Tibial nerve (tissue), 4 donors: Measurements from ENCODE around the gene BDKRB2. TPM values are rescaled to one million over a fixed set of nuclear protein-coding genes. Genes with fewer than 3 reads are reported as not detected.

Experiments
- DNase-seq, 2 donors: peaks; one replicate each; pipeline ENCODE4 v3.0.0-alpha.2; 2019; ENCODE audit warnings: low spot score in 2 of 2
- H3K27ac ChIP-seq, 4 donors: fragments of 200-600 bp; sonication (generic) in 3 of 4; one replicate each; pipeline ENCODE4 v1.5.1; 2017 to 2019; ENCODE audit warnings: mild to moderate bottlenecking in 1 of 4
- H3K27me3 ChIP-seq, 2 donors: fragments of 200-600 bp; sonication (generic) in 1 of 2; one replicate each; pipeline versions ENCODE4 v1.5.1 to v1.6.0; 2017 to 2019
- H3K36me3 ChIP-seq, 3 donors: fragments of 200-600 bp; sonication (generic); one replicate each; pipeline ENCODE4 v1.5.1; 2018 to 2019
- H3K4me1 ChIP-seq, 4 donors: fragments of 200-600 bp; sonication (generic) in 3 of 4; one replicate each; pipeline ENCODE4 v1.5.1; 2017 to 2019
- H3K4me3 ChIP-seq, 4 donors: fragments of 200-600 bp; sonication (generic) in 3 of 4; one replicate each; pipeline ENCODE4 v1.5.1; 2017 to 2019; ENCODE audit warnings: mild to moderate bottlenecking in 1 of 4, moderate library complexity in 1 of 4
- H3K9me3 ChIP-seq, 4 donors: fragments of 200-600 bp; sonication (generic) in 3 of 4; one replicate each; pipeline ENCODE4 v1.5.1; 2017 to 2019
- EP300 ChIP-seq, 2 donors: sonication (generic); formaldehyde crosslinking; IDR thresholded peaks; one replicate each; pipeline ENCODE4 v1.6.1; 2017; ENCODE audit warnings: antibody characterized with exemption in 2 of 2, mild to moderate bottlenecking in 1 of 2
- POLR2A ChIP-seq, 2 donors: fragments of 450-650 bp; IDR thresholded peaks; one replicate each; pipeline ENCODE4 v1.6.1; 2017; ENCODE audit warnings: antibody characterized with exemption in 2 of 2, mild to moderate bottlenecking in 2 of 2, moderate library complexity in 2 of 2
- WGBS, 2 donors: methylation state at CpG; one replicate each; pipeline ENCODE4 v1.1.5; 2018; 5-methylcytosine and 5-hydroxymethylcytosine counted together
- total RNA-seq, 4 donors: library from RNA; depleted of rRNA; stranded (reverse); fragments of >200 nt; gene quantifications; one replicate each; pipeline ENCODE4 v1.1.0, GENCODE V29; 2016
- TF ChIP-seq, protein P1 (sequence below), 5 experiments: fragments of 200-600 bp in 3 of 5; fragments of 450-650 bp in 2 of 5; sonication (generic) in 3 of 5; IDR thresholded peaks; one replicate each; pipeline ENCODE4 v1.5.1; 2016 to 2019; ENCODE audit warnings: antibody characterized with exemption in 5 of 5, mild to moderate bottlenecking in 3 of 5, moderate library complexity in 2 of 5

Gene BDKRB2
- total RNA-seq, 4 donors from 2014 or later = 10.5 to 26.8 (median 18.4) TPM

DNA sequence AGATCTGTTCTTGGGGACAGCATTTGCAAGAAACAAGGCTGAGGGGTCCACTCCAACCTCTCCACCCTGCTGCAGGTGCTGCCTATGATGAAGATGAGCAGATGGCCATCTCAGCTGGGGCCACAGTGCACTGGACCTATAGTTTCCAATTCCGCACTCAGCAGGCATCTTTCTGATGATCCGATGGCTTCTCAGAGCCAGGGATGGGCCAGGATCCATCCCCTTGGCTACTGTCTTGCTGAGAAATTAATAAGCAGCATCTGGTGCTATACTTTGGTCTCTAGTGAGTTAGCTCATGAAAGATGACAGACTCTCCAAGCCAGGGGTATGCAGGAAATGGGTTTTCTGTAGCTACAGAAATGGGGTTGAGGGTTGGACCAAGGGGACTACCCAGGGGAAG lies 33.0 kb downstream of the BDKRB2 start:
- TF ChIP-seq POLR2A (IDR thresholded peaks at IDR 0.05) = no peak
- no peak for TF ChIP-seq EP300 (IDR thresholded peaks at IDR 0.05)
- TF ChIP-seq, protein P1, sequence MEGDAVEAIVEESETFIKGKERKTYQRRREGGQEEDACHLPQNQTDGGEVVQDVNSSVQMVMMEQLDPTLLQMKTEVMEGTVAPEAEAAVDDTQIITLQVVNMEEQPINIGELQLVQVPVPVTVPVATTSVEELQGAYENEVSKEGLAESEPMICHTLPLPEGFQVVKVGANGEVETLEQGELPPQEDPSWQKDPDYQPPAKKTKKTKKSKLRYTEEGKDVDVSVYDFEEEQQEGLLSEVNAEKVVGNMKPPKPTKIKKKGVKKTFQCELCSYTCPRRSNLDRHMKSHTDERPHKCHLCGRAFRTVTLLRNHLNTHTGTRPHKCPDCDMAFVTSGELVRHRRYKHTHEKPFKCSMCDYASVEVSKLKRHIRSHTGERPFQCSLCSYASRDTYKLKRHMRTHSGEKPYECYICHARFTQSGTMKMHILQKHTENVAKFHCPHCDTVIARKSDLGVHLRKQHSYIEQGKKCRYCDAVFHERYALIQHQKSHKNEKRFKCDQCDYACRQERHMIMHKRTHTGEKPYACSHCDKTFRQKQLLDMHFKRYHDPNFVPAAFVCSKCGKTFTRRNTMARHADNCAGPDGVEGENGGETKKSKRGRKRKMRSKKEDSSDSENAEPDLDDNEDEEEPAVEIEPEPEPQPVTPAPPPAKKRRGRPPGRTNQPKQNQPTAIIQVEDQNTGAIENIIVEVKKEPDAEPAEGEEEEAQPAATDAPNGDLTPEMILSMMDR (IDR thresholded peaks at IDR 0.05) = no peak
- peaks cover 0 to 50% (median 0%) of the 10 kb centered on the region in 3 donors for H3K36me3 ChIP-seq
- H3K9me3 ChIP-seq = peaks cover 0 to 1% (median 0%) of the 10 kb centered on the region in 4 donors
- H3K4me1 ChIP-seq = peaks cover 0 to 12% (median 0%) of the 10 kb centered on the region in 4 donors
- H3K4me3 ChIP-seq = no peak overlapping the region
- H3K27ac ChIP-seq = no peak overlapping the region
- no peak for DNase-seq
- 95 to 97% methylated on average over 2 of the region's 2 CpGs for WGBS, 2 donors
- no peaks in the 10 kb centered on the region for H3K27me3 ChIP-seq

DNA sequence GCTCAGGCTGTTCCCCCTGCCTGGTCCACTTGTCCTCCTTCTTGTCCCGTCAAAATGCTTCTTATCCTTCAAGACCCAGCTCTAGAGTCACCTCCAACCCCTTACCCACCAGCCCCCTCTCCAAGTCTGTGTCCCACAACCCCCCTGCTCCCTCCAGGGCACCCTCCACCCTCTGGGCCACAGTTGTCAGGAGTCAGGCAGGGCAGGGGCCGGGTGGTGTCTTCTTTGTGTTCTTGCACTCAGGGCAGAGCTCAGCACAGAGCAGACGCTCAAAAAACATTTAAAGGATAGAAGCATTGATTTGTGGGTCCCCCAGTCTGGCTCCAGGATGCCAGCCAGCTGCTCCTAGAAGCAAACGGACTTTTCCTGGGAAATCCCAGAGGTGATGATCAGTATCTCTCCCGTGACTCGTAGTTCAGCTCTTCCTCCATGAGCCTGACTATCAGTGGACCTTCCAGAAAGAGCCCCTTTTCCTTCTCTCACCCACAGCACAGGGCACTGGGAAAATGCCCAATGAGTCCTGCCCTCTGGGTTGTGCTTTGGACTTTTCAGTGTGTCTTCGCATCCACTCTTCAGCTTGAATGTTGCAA lies 34.1 kb downstream of the BDKRB2 start:
- Histone ChIP-seq H3K27me3 (no peaks in the 10 kb centered on the region), H3K4me3 (no peak overlapping the region), H3K9me3 (peaks cover 0 to 5% (median 0%) of the 10 kb centered on the region in 4 donors), H3K27ac (no peak overlapping the region), H3K4me1 (peaks cover 0 to 12% (median 0%) of the 10 kb centered on the region in 4 donors), H3K36me3 (peaks cover 0 to 50% (median 0%) of the 10 kb centered on the region in 3 donors)
- WGBS, 2 donors = 67 to 75% methylated on average over 7 of the region's 7 CpGs
- DNase-seq = no peak
- TF ChIP-seq EP300 (IDR thresholded peaks at IDR 0.05) = no peak
- TF ChIP-seq, protein P1 (IDR thresholded peaks at IDR 0.05) = no peak
- TF ChIP-seq POLR2A (IDR thresholded peaks at IDR 0.05) = no peak

DNA sequence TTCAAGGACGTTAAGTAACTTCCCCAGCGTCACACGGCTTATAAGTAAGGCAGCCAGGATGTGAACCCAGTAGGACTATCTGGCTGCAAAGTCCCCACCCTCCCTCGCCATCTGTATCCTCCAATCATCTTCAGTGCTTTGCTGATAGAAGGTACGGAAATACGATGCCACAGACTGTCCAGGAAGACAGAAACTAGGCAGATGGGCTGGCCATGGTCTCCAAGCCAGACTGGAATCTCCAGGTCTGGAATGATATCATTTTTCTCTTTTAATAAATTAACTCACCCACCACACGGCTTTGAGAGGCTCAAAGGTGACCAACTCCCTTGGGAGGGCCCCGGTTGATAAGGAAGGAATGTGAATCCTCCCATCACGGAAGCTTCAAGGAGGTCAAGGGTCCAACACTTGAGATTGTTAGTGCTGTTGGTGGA lies 35.1 kb downstream of the BDKRB2 start:
- Histone ChIP-seq H3K4me3 (no peak overlapping the region), H3K27me3 (no peaks in the 10 kb centered on the region), H3K4me1 (peaks cover 0 to 2% (median 0%) of the 10 kb centered on the region in 4 donors), H3K27ac (peak overlapping the region in 1 of 4 donors; percentile 50), H3K9me3 (peaks cover 0 to 5% (median 0%) of the 10 kb centered on the region in 4 donors), H3K36me3 (peaks cover 0 to 50% (median 0%) of the 10 kb centered on the region in 3 donors)
- DNase-seq = no peak
- WGBS, 2 donors = 72 to 74% methylated on average over 9 of the region's 9 CpGs
- TF ChIP-seq, protein P1 (IDR thresholded peaks at IDR 0.05) = no peak
- no peak for TF ChIP-seq EP300 (IDR thresholded peaks at IDR 0.05)

DNA sequence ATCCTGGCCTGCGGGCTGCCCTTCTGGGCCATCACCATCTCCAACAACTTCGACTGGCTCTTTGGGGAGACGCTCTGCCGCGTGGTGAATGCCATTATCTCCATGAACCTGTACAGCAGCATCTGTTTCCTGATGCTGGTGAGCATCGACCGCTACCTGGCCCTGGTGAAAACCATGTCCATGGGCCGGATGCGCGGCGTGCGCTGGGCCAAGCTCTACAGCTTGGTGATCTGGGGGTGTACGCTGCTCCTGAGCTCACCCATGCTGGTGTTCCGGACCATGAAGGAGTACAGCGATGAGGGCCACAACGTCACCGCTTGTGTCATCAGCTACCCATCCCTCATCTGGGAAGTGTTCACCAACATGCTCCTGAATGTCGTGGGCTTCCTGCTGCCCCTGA lies 36.0 kb downstream of the BDKRB2 start:
- H3K9me3 ChIP-seq = peaks cover 0 to 5% (median 0%) of the 10 kb centered on the region in 4 donors
- TF ChIP-seq, protein P1 (IDR thresholded peaks at IDR 0.05) = no peak
- no peak for TF ChIP-seq EP300 (IDR thresholded peaks at IDR 0.05)
- no peak for TF ChIP-seq POLR2A (IDR thresholded peaks at IDR 0.05)
- H3K4me1 ChIP-seq = no peaks in the 10 kb centered on the region
- H3K27ac ChIP-seq = no peak overlapping the region
- H3K4me3 ChIP-seq = no peak overlapping the region
- WGBS, 2 donors = 95 to 96% methylated on average over 6 to 18 of the region's 18 CpGs
- H3K36me3 ChIP-seq = peaks cover 0 to 50% (median 0%) of the 10 kb centered on the region in 3 donors
- DNase-seq = no peak
- no peaks in the 10 kb centered on the region for H3K27me3 ChIP-seq

DNA sequence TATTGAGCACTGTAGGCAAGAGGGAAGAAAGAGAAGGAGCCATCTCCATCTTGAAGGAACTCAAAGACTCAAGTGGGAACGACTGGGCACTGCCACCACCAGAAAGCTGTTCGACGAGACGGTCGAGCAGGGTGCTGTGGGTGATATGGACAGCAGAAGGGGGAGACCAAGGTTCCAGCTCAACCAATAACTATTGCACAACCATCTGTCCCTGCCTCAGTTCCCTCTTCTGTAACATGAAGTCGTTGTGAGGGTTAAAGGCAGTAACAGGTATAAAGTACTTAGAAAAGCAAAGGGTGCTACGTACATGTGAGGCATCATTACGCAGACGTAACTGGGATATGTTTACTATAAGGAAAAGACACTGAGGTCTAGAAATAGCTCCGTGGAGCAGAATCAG lies 37.5 kb downstream of the BDKRB2 start:
- TF ChIP-seq POLR2A (IDR thresholded peaks at IDR 0.05) = no peak
- no peak for TF ChIP-seq EP300 (IDR thresholded peaks at IDR 0.05)
- TF ChIP-seq, protein P1 (IDR thresholded peaks at IDR 0.05) = no peak
- H3K9me3 ChIP-seq = peaks cover 0 to 5% (median 0%) of the 10 kb centered on the region in 4 donors
- no peaks in the 10 kb centered on the region for H3K27me3 ChIP-seq
- DNase-seq = no peak
- WGBS, 2 donors = 87 to 96% methylated on average over 10 of the region's 10 CpGs
- H3K36me3 ChIP-seq = peaks cover 0 to 48% (median 0%) of the 10 kb centered on the region in 3 donors
- no peak overlapping the region for H3K27ac ChIP-seq
- H3K4me3 ChIP-seq = no peak overlapping the region
- peaks cover 0 to 4% (median 0%) of the 10 kb centered on the region in 4 donors for H3K4me1 ChIP-seq
